GM19099 (cell line): Measurements from ENCODE around the gene OMP.

Experiments
- POLR2A ChIP-seq: IDR thresholded peaks from 3 replicates; pipeline ENCODE4 v1.6.1; 2011; ENCODE audit warnings: low read depth; ENCODE audit not compliant: insufficient read length; ENCODE audit errors: extremely low read depth

OMP gene

GRCh38 chr11:77121096-77121640, 18.5 kb downstream of the OMP start:
- TF ChIP-seq POLR2A = no peak

- no peak for TF ChIP-seq POLR2A
Measured at GRCh38 chr11:77121876-77122575, 19.4 kb downstream of the OMP start.

- TF ChIP-seq POLR2A = no peak
Measured at GRCh38 chr11:77122576-77123212, 20.1 kb downstream of the OMP start.

- TF ChIP-seq POLR2A = no peak
Measured at GRCh38 chr11:77123591-77123990, 21.0 kb downstream of the OMP start.

- no peak for TF ChIP-seq POLR2A
Measured at GRCh38 chr11:77124041-77124440, 21.4 kb downstream of the OMP start.

- no peak for TF ChIP-seq POLR2A
Measured at GRCh38 chr11:77124488-77124887, 21.8 kb downstream of the OMP start.

GRCh38 chr11:77125191-77125590, 22.6 kb downstream of the OMP start:
- no peak for TF ChIP-seq POLR2A

- no peak for TF ChIP-seq POLR2A
Measured at GRCh38 chr11:77125695-77126094, 23.1 kb downstream of the OMP start.

- no peak for TF ChIP-seq POLR2A
Measured at GRCh38 chr11:77126156-77126775, 23.6 kb downstream of the OMP start.

GRCh38 chr11:77126861-77127234, 24.2 kb downstream of the OMP start:
- TF ChIP-seq POLR2A = no peak

GRCh38 chr11:77127235-77127911, 24.7 kb downstream of the OMP start:
- TF ChIP-seq POLR2A = no peak

GRCh38 chr11:77127920-77128691, 25.5 kb downstream of the OMP start, which contains the start of gene MYO7A:
MYO7A (plus strand) TSS chr11:77128246; CDS start chr11:77130635, 2,389 bp downstream.
- TF ChIP-seq POLR2A = no peak

GRCh38 chr11:77129069-77129841, 26.6 kb downstream of the OMP start:
- no peak for TF ChIP-seq POLR2A
